Activated naive CD4-positive, alpha-beta T cell treated with anti-CD3 and anti-CD28 coated beads, Interleukin-2, amount 50 U/mL, for 72 hours (primary cell): ENCODE results near the gene DOCK3. TPM values are rescaled to one million over a fixed set of nuclear protein-coding genes. Genes with fewer than 3 reads are reported as not detected.
A peak's percentile ranks its signal among the peaks of the same experiment; 100 is the strongest.
"Not testable (repeated sequence)": the region's sequence is repeated elsewhere in the genome, so short reads cannot be mapped to it uniquely, and the experiment has no call there.

ENCODE experiments used
- ATAC-seq, 2 donors: fragments of 150-1000 bp; cut with Tn5 transposase; 2 replicates each; pipeline ENCODE4 v1.10.0; 2021; ENCODE audit warnings: mild to moderate bottlenecking in 2 of 2, moderate library complexity in 2 of 2
- DNase-seq, 2 donors: peaks; one replicate each; pipeline ENCODE4 v3.0.0; 2021 to 2022; ENCODE audit warnings: low spot score in 2 of 2
- H3K27ac Mint-ChIP-seq, 2 donors: one replicate each; pipeline ENCODE4 v1.8.0; 2022; ENCODE audit warnings: mild to moderate bottlenecking in 2 of 2, mixed read lengths in 2 of 2
- H3K36me3 Mint-ChIP-seq, 2 donors: one replicate each; pipeline ENCODE4 v1.8.0; 2022; ENCODE audit warnings: mixed read lengths in 2 of 2
- H3K9me3 Mint-ChIP-seq, 2 donors: one replicate each; pipeline ENCODE4 v1.8.0; 2022; ENCODE audit warnings: mixed read lengths in 2 of 2
- total RNA-seq, 2 donors: library from RNA; stranded (reverse); gene quantifications; one replicate each; pipeline ENCODE4 v1.2.3, GENCODE V29; 2022

DOCK3 gene
- total RNA-seq, 2 donors from 2014 or later, result 4.1 to 4.8 TPM

GRCh38 chr3:50804376-50804775 lies 129.6 kb downstream of the DOCK3 start:
- Mint-ChIP-seq H3K36me3 (peaks cover 20 to 27% of the 10 kb centered on the region in 2 donors), H3K9me3 (peaks cover 20 to 25% of the 10 kb centered on the region in 2 donors)
- DNase-seq, ATAC-seq, H3K27ac Mint-ChIP-seq: not testable (repeated sequence)

- no peak for ATAC-seq
- Mint-ChIP-seq H3K36me3 (peaks cover 17 to 20% of the 10 kb centered on the region in 2 donors), H3K9me3 (peaks cover 20 to 21% of the 10 kb centered on the region in 2 donors), H3K27ac (no peak overlapping the region)
- DNase-seq, result no peak
Observed at GRCh38 chr3:50805321-50805720, 130.6 kb downstream of the DOCK3 start.

DNA sequence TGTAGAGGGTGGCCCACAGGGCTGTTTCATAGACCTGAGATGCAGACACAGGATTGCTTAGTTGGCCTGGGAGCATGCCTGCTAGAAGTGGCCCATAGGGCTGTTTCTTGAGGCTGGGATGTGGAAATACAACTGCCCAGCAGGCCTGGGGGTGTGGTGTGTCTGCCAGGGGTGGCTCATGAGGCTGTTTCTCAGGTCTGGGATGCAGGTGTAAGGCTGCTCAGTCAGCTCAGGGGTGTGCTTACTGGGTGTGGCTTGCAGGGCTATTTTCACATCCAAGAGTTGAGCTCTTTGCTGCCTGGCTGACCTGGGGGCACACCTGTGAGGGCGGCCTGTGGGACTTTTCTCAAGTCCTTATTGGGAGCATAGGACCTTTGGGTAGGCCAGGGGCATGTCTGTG lies 131.3 kb downstream of the DOCK3 start:
- no peak overlapping the region for H3K27ac Mint-ChIP-seq
- H3K9me3 Mint-ChIP-seq, result peaks cover 13 to 16% of the 10 kb centered on the region in 2 donors
- H3K36me3 Mint-ChIP-seq, result peaks cover 10 to 16% of the 10 kb centered on the region in 2 donors
- ATAC-seq, result no peak
- DNase-seq, result no peak

GRCh38 chr3:50806806-50807205 lies 132.1 kb downstream of the DOCK3 start:
- Mint-ChIP-seq H3K27ac (no peak overlapping the region), H3K9me3 (peaks cover 5 to 12% of the 10 kb centered on the region in 2 donors), H3K36me3 (peaks cover 6 to 9% of the 10 kb centered on the region in 2 donors)
- DNase-seq (no peak), ATAC-seq (no peak)

DNA sequence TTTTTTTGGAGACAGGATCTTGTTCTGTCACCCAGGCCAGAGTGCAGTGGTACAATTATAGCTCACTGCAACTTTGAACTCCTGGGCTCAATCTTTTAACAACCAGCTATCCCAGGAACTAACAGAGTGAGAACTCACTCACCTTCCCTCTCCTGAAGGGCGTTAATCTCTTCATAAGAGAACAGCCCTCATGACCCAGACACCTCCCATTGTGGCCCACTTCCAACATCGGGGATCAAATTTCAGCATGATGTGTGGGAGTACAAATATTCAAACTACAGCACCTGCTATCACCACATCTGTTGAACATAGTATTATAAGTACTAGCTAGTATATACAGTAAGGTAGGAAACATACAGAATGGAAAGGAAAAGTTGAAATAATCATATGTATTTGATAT lies 132.5 kb downstream of the DOCK3 start:
- Mint-ChIP-seq H3K27ac (no peak overlapping the region), H3K9me3 (peaks cover under 1 to 12% of the 10 kb centered on the region in 2 donors), H3K36me3 (peaks cover 6 to 7% of the 10 kb centered on the region in 2 donors)
- DNase-seq (no peak), ATAC-seq (no peak)

DNA sequence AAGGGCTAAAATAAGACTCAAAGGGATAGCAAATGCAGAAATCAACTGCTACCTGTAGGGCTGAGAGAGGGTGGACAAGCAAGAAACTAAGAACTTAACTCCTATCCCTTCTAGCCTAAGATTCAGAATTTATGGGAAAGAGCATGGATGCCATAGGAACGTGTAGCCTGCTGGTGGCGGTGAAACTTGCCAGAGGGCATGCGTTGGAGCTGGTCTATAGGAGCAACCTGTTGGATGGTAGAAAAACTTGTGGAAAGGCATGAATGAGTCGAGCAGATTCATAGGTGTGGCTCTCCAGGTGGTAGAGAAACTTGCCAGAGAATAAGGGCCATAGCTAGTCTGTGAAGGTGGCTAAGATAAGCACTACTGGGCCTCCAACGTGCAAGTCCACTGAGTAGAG lies 137.2 kb downstream of the DOCK3 start:
- DNase-seq, result no peak
- Mint-ChIP-seq H3K9me3 (no peaks in the 10 kb centered on the region), H3K27ac (no peak overlapping the region), H3K36me3 (no peaks in the 10 kb centered on the region)
- no peak for ATAC-seq

GRCh38 chr3:50815844-50816243 lies 141.1 kb downstream of the DOCK3 start:
- H3K36me3 Mint-ChIP-seq, result no peaks in the 10 kb centered on the region
- H3K9me3 Mint-ChIP-seq, result no peaks in the 10 kb centered on the region

DNA sequence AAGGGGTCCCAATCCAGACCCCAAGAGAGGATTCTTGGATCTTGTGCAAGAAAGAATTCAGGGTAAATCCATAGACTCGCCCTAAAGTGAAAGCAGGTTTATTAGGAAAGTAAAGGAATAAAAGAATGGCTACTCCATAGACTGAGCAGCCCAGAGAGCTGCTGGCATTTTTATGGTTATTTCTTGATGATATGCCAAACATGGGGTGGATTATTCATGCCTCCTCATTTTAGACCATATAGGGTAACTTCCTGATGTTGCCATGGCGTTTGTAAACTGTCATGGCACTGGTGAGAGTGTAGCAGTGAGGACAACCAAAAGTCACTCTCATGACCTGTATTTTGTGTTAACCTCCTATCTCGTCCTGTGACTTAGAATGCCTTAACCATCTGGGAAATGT lies 142.2 kb downstream of the DOCK3 start:
- Mint-ChIP-seq H3K27ac (peak overlapping the region; percentile 10 to 26), H3K36me3 (no peaks in the 10 kb centered on the region), H3K9me3 (no peaks in the 10 kb centered on the region)
- ATAC-seq (no peak), DNase-seq (no peak)

More at GRCh38 chr3:50815844-50816243, 141.1 kb downstream of the DOCK3 start:
- DNase-seq (no peak), ATAC-seq (peak; percentile 29 to 35)
- peak overlapping the region in 1 of 2 donors; percentile 10 for H3K27ac Mint-ChIP-seq

DNA sequence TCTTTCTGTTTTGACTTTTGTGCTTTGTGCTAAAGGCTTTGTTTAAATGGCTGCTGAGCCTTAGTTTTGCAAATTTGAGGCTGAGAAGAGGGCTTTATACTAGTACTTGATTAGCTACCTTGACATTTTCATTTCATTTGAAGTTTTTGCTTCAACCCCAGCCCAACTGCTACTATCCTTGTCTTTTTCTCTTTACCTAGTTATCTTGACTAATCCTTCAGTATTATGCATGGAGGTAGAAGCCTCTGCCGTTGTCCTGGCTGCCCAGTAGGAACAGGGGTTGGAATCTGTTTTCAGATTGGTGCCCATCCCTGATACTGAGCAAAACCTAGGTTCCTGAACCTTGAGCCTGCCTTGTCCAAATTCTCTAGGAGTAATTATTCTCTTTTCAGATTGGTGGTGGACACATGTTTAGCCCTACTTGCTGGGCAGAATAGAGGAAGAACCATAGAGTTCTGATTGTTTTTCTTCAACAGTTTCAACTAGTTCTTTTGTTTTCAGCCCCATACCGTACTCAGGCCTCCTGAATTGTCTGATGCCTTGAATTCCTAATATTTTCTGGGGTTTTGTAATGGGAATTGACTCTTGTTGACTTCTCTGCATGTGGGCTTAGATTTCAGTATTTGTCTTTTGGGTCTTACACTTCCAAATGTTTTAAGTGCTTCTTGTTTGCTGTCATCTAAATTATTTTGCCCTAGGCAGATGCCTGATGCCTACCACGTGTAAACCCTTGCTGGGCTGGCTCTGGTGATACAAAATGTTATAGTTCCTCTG lies 143.2 kb downstream of the DOCK3 start:
- no peak overlapping the region for H3K27ac Mint-ChIP-seq
- H3K9me3 Mint-ChIP-seq, result no peaks in the 10 kb centered on the region
- no peak for ATAC-seq

GRCh38 chr3:50819882-50820281 lies 145.2 kb downstream of the DOCK3 start:
- peaks cover 0 to 3% of the 10 kb centered on the region in 2 donors for H3K9me3 Mint-ChIP-seq
- no peak overlapping the region for H3K27ac Mint-ChIP-seq
- DNase-seq (no peak), ATAC-seq (no peak)
- H3K36me3 Mint-ChIP-seq, result peaks cover 0 to 7% of the 10 kb centered on the region in 2 donors

More for the DNA sequence above, 143.2 kb downstream of the DOCK3 start:
- no peaks in the 10 kb centered on the region for H3K36me3 Mint-ChIP-seq
- DNase-seq, result no peak

GRCh38 chr3:50825841-50826240 lies 151.1 kb downstream of the DOCK3 start:
- H3K36me3 Mint-ChIP-seq, result peaks cover 0 to 7% of the 10 kb centered on the region in 2 donors
- DNase-seq, result no peak
- peaks cover 0 to 3% of the 10 kb centered on the region in 2 donors for H3K9me3 Mint-ChIP-seq
- H3K27ac Mint-ChIP-seq, result no peak overlapping the region
- ATAC-seq, result no peak

GRCh38 chr3:50830451-50830850 lies 155.7 kb downstream of the DOCK3 start:
- ATAC-seq (no peak), DNase-seq (no peak)
- Mint-ChIP-seq H3K9me3 (no peaks in the 10 kb centered on the region), H3K36me3 (no peaks in the 10 kb centered on the region), H3K27ac (no peak overlapping the region)

- H3K9me3 Mint-ChIP-seq, DNase-seq, H3K27ac Mint-ChIP-seq, H3K36me3 Mint-ChIP-seq, ATAC-seq: not testable (repeated sequence)
Observed at GRCh38 chr3:50831009-50831408, 156.3 kb downstream of the DOCK3 start.

DNA sequence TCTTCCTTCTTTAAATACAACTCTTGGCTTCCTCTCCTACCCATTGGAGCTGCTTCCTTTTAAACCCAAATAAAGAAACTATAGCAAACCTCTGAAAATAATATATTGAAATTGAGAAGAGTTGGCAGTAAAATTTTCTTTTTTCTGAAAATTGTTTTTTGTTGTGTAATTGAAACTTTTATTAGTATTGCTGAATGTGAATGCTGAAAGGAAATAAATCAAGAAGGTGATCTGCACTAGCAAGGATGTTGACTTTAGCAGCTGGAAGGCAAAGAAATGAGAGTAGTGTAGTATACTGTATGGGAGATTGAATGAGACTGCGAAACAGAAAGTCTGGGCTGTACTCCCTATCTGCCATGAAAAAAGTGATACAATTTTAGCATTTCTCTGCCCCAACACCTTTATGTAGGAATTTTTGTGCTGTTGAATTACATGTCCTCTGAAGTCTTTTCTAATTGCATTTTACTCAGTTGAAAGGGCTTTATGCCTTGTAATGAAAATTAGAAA lies 166.3 kb downstream of the DOCK3 start:
- ATAC-seq, result no peak
- Mint-ChIP-seq H3K27ac (no peak overlapping the region), H3K9me3 (no peaks in the 10 kb centered on the region), H3K36me3 (no peaks in the 10 kb centered on the region)
- no peak for DNase-seq

- ATAC-seq, result no peak
- Mint-ChIP-seq H3K27ac (no peak overlapping the region), H3K36me3 (peaks cover 0 to 13% of the 10 kb centered on the region in 2 donors), H3K9me3 (peaks cover 6 to 9% of the 10 kb centered on the region in 2 donors)
- DNase-seq, result no peak
Observed at GRCh38 chr3:50848308-50848707, 173.6 kb downstream of the DOCK3 start.

DNA sequence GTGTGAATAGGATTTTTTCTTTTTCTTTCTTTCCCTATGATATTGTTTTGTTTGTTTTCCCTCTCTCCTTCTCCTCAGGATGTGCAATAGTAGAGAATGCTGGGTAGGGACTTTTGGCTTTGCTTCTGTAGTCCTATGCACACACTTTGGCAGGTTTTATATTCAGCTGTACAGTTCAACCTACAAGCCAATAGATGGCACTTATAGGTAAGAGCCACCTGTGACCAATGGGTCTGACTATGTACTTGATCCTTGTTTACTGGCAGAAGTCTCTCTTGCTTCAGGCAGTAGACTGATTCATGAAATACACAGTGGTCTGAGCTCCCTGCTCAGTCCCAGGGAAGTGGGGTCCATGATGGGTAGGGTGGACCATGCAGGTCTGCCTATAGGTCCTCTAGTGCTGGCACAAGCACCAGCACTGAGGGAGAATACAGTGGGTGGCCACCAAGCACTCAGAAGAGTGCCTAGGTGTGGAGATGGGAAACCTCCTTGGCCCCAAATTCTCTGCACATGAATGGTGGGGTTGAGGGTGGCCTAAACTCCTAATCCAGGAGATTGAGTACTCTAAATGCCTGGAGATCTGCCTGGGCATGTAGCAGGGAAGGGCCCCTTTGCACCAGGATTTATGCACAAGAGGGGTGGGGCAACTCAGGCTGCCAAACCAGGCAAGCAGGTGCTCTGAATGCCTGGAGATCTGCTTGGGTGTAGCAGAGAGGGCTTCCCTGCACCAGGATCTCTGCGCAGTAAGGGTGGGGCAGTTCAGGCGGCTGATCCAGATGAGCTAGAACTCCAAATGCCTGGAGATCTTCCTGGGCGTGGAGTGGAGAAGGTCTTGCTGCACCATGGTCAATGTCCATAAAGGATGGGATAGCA lies 176.1 kb downstream of the DOCK3 start:
- Mint-ChIP-seq H3K27ac (no peak overlapping the region), H3K9me3 (peaks cover 6 to 14% of the 10 kb centered on the region in 2 donors), H3K36me3 (peaks cover 0 to 13% of the 10 kb centered on the region in 2 donors)
- ATAC-seq, result no peak
- DNase-seq, result no peak

DNA sequence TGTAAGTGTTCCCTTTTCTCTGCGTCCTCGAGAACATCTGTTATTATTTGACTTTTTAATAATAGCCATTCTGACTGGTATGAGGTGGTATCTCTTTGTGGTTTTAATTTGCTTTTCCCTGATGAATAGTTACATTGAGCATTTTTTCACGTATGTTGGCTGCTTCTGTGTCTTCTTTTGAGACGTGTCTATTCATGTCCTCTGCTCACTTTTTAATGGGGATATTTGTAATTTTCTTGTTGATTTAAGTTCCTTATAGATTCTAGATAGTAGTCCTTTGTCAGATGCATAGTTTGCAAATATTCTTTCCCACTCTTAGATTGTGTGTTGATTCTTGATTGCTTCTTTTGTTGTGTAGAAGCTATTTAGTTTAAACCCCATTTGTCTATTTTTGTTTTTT lies 179.2 kb downstream of the DOCK3 start:
- no peak for DNase-seq
- Mint-ChIP-seq H3K36me3 (peaks cover 0 to 4% of the 10 kb centered on the region in 2 donors), H3K27ac (no peak overlapping the region), H3K9me3 (peaks cover 0 to 9% of the 10 kb centered on the region in 2 donors)
- ATAC-seq, result no peak
